Fibroblast of lung (primary cell): ENCODE results near the gene TMEM116. TPM values are rescaled to one million over a fixed set of nuclear protein-coding genes. Genes with fewer than 3 reads are reported as not detected.
A peak's percentile ranks its signal among the peaks of the same experiment; 100 is the strongest.

Experiments used
- DNase-seq, 2 donors: peaks; one replicate each; pipeline versions ENCODE4 v3.0.0 to v3.0.0-alpha.2; 2010; ENCODE audit warnings: low read depth in 2 of 2
- H2AFZ ChIP-seq: 2 replicates; pipeline ENCODE4 v1.5.1; 2012; ENCODE audit warnings: low read length, control low read depth, inconsistent platforms
- H3K27ac ChIP-seq: 2 replicates; pipeline ENCODE4 v1.5.1; 2011; ENCODE audit warnings: low read length, control low read depth; ENCODE audit not compliant: insufficient read depth
- H3K27me3 ChIP-seq: 2 replicates; pipeline ENCODE4 v1.5.1; 2011; ENCODE audit warnings: mild to moderate bottlenecking, low read length; ENCODE audit not compliant: control insufficient read depth, insufficient read depth
- H3K36me3 ChIP-seq: 2 replicates; pipeline ENCODE4 v1.5.1; 2011; ENCODE audit warnings: low read length; ENCODE audit not compliant: control insufficient read depth, insufficient read depth
- H3K4me1 ChIP-seq: 2 replicates; pipeline ENCODE4 v1.5.1; 2011; ENCODE audit warnings: low read length; ENCODE audit not compliant: control insufficient read depth, insufficient read depth; ENCODE audit errors: extremely low read depth
- H3K4me2 ChIP-seq: 2 replicates; pipeline ENCODE4 v1.5.1; 2011; ENCODE audit warnings: low read length, control low read depth; ENCODE audit not compliant: insufficient read depth; ENCODE audit errors: extremely low read depth
- H3K4me3 ChIP-seq, 4 experiments: fragments of 200-600 bp in 1 of 4; sonication (generic) in 1 of 4; replicated peaks in 1 of 4; 2 replicates each; pipeline ENCODE4 v1.5.1; 2011 to 2016; ENCODE audit warnings: low read length in 4 of 4, low read depth in 3 of 4, mild to moderate bottlenecking in 3 of 4, control low read depth in 2 of 4, inconsistent platforms in 1 of 4, mixed read lengths in 1 of 4; ENCODE audit not compliant: insufficient read depth in 1 of 4; ENCODE audit errors: control extremely low read depth in 1 of 4
- H3K79me2 ChIP-seq: 2 replicates; pipeline ENCODE4 v1.5.1; 2012; ENCODE audit warnings: mild to moderate bottlenecking, low read length, inconsistent platforms; ENCODE audit not compliant: control insufficient read depth, insufficient read depth
- H3K9ac ChIP-seq: 2 replicates; pipeline ENCODE4 v1.5.1; 2011; ENCODE audit warnings: mild to moderate bottlenecking, low read length, control low read depth; ENCODE audit not compliant: insufficient read depth
- H3K9me3 ChIP-seq: 2 replicates; pipeline ENCODE4 v1.5.1; 2012; ENCODE audit warnings: low read depth, low read length; ENCODE audit not compliant: control insufficient read depth, insufficient read depth
- H4K20me1 ChIP-seq: 2 replicates; pipeline ENCODE4 v1.5.1; 2011; ENCODE audit warnings: low read length; ENCODE audit not compliant: control insufficient read depth, insufficient read depth; ENCODE audit errors: extremely low read depth
- EZH2 ChIP-seq: IDR thresholded peaks from 2 replicates; pipeline ENCODE4 v1.5.1; 2012; ENCODE audit warnings: low read length, control low read depth, mild to moderate bottlenecking; ENCODE audit errors: missing control alignments
- polyA plus RNA-seq, 2 donors: library from polyadenylated mRNA; depleted of rRNA in 1 of 2; stranded (reverse) in 1 of 2; unstranded in 1 of 2; fragments of >200 nt; gene quantifications; 2 replicates each; pipeline ENCODE4 v1.2.1, GENCODE V29; 2011 to 2012; ENCODE audit warnings: missing spikeins in 1 of 2
- total RNA-seq: library from RNA; depleted of rRNA; stranded (reverse); fragments of >200 nt; gene quantifications from 2 replicates; pipeline ENCODE4 v1.2.1, GENCODE V29; 2014
- TF ChIP-seq, protein P1 (sequence below), 2 donors: IDR thresholded peaks in 1 of 2; conservative IDR thresholded peaks in 1 of 2; 1 replicate in 1 of 2; 2 replicates in 1 of 2; pipeline ENCODE4 v1.5.1; 2011 to 2012; ENCODE audit warnings: low read length in 2 of 2, control low read depth in 1 of 2, inconsistent platforms in 1 of 2, low read depth in 1 of 2, mild to moderate bottlenecking in 1 of 2

Gene TMEM116
- total and polyA plus RNA-seq, 2 donors (not counting 1 experiment from before 2014, with no cell fraction given) = 7.8 to 21.8 TPM

DNA sequence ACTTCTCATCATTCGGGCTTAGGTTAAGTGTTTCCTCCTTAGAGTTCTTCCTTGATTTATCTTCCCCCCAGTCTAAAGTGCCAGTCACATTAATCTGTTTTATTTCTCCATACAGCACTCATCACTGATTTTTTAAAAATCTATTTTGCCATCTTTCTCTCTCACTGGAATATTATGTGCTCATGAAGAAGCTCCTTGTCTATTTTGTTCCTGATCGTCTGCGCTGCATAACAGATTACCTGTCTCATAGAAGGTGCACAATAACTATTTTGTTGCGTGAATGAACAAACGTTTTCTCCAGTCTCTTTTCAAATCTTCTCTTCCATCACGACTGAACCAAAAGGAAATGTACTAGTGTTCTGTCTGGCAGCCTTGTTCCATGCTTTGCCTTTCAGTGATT lies 3.0 kb upstream of the TMEM116 start:
- H3K9me3 ChIP-seq = no peaks in the 10 kb centered on the region
- H4K20me1 ChIP-seq = no peaks in the 10 kb centered on the region
- no peak overlapping the region for H3K9ac ChIP-seq
- H3K79me2 ChIP-seq = peaks cover 59% of the 10 kb centered on the region
- H3K27ac ChIP-seq = no peak overlapping the region
- no peak overlapping the region for H2AFZ ChIP-seq
- peaks cover 18% of the 10 kb centered on the region for H3K4me1 ChIP-seq
- DNase-seq = no peak
- TF ChIP-seq, protein P1, sequence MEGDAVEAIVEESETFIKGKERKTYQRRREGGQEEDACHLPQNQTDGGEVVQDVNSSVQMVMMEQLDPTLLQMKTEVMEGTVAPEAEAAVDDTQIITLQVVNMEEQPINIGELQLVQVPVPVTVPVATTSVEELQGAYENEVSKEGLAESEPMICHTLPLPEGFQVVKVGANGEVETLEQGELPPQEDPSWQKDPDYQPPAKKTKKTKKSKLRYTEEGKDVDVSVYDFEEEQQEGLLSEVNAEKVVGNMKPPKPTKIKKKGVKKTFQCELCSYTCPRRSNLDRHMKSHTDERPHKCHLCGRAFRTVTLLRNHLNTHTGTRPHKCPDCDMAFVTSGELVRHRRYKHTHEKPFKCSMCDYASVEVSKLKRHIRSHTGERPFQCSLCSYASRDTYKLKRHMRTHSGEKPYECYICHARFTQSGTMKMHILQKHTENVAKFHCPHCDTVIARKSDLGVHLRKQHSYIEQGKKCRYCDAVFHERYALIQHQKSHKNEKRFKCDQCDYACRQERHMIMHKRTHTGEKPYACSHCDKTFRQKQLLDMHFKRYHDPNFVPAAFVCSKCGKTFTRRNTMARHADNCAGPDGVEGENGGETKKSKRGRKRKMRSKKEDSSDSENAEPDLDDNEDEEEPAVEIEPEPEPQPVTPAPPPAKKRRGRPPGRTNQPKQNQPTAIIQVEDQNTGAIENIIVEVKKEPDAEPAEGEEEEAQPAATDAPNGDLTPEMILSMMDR (conservative IDR thresholded peaks at IDR 0.05 in 1 of 2, IDR thresholded peaks at IDR 0.05 in 1 of 2; ENCODE audit: low read depth in 1 of 2, low read length in 2 of 2) = no peak
- no peak for TF ChIP-seq EZH2
- no peak overlapping the region for H3K4me2 ChIP-seq
- H3K4me3 ChIP-seq = no peak overlapping the region
- H3K27me3 ChIP-seq = no peaks in the 10 kb centered on the region
- peaks cover 11% of the 10 kb centered on the region for H3K36me3 ChIP-seq

DNA sequence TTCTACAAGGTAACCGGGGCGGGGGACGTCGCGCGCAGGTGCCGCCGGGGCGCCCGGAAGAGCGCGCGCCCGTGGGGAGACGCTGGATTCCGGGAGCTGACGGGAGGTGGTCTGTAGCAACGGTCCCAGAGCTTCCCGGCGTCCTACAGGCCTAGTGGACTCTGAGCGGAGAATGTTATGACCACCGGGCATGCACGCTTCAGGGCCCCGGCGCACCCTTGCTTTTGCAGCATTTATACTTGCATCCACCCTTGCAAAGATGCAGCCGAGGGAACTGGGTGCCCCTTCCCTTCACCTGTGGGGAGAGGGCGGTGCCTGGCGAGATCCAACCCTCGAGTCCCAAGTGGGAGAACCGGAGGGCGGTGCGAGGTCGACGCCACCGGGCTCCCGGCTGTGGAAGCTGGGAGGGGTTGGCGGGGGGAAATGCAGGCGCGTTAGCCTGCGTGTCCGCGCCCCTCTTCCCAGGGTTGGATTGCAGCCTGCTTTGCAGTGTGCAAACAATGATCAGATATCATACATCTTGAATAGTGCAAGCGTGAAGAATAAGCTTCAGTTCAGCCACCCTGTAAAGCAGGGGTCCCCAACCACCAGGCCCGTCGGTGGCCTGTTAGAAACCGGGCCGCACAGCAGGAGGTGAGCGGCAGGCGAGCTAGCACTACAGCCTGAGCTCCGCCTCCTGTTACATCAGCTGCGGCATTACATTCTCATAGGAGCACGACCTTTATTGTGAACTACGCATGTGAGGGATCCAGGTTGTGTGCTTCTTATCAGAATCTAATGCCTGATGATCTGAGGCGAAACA lies 837 bp upstream of the TMEM116 start:
- TF ChIP-seq, protein P1 (conservative IDR thresholded peaks at IDR 0.05 in 1 of 2, IDR thresholded peaks at IDR 0.05 in 1 of 2; ENCODE audit: low read depth in 1 of 2, low read length in 2 of 2) = no peak
- no peak for TF ChIP-seq EZH2
- Histone ChIP-seq H3K79me2 (peaks cover 42% of the 10 kb centered on the region), H2AFZ (peak overlapping the region; percentile 76), H3K27ac (peak overlapping the region; percentile 81), H3K27me3 (no peaks in the 10 kb centered on the region), H3K9me3 (no peaks in the 10 kb centered on the region), H3K9ac (peak overlapping the region; percentile 75), H3K4me2 (peak overlapping the region; percentile 18), H4K20me1 (no peaks in the 10 kb centered on the region), H3K36me3 (peaks cover 4% of the 10 kb centered on the region), H3K4me3 (peak overlapping the region; percentile 70 to 97 (median 84)), H3K4me1 (peaks cover 10% of the 10 kb centered on the region)
- peak; percentile 74 to 76 for DNase-seq

DNA sequence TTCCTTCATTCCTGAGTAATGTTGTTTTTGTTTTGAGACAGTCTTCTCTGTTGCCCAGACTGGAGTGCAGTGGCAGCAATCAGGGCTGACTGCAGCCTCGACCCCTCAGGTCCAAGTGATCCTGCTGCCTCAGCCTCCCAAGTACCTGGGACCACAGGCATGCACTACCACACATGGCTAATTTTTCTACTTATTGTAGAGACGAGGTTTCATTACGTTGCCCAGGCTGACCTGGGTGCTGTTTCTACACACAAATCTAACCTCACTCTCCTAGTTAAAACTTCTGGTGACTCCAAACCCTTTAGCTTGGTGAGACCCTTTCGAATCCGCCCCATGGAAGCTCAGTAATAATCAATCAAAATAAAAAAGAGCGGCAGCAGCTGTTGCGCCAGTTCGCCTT lies 1.3 kb downstream of the TMEM116 start:
- peaks cover 29% of the 10 kb centered on the region for H3K79me2 ChIP-seq

More for the DNA sequence above, 1.3 kb downstream of the TMEM116 start:
- no peak for TF ChIP-seq EZH2
- TF ChIP-seq, protein P1 (conservative IDR thresholded peaks at IDR 0.05 in 1 of 2, IDR thresholded peaks at IDR 0.05 in 1 of 2; ENCODE audit: low read depth in 1 of 2, low read length in 2 of 2) = no peak
- Histone ChIP-seq H3K27me3 (no peaks in the 10 kb centered on the region), H2AFZ (no peak overlapping the region), H3K4me2 (peak overlapping the region; percentile 95), H3K9me3 (no peaks in the 10 kb centered on the region), H3K4me1 (peaks cover 4% of the 10 kb centered on the region), H3K4me3 (peak overlapping the region; percentile 81 to 97 (median 87)), H3K36me3 (peaks cover 4% of the 10 kb centered on the region), H3K27ac (no peak overlapping the region), H4K20me1 (no peaks in the 10 kb centered on the region), H3K9ac (no peak overlapping the region)
- DNase-seq = no peak
